OCI-LY1 (cell line): ENCODE measurements around the gene ZSCAN23.

ENCODE experiments used
- H2AFZ ChIP-seq: fragments of 200-600 bp; sonication (generic), shearing (Covaris generic); 2 replicates; pipeline ENCODE4 v1.6.0; 2014; ENCODE audit warnings: antibody characterized with exemption, mild to moderate bottlenecking, low read length
- H3F3A ChIP-seq: fragments of 200-600 bp; sonication (generic), shearing (Covaris generic); 2 replicates; pipeline ENCODE4 v1.6.0; 2014; ENCODE audit warnings: mild to moderate bottlenecking, antibody characterized with exemption, low read length, moderate library complexity; ENCODE audit not compliant: insufficient read depth
- H3K27ac ChIP-seq: fragments of 200-600 bp; sonication (generic); 2 replicates; pipeline ENCODE4 v1.5.1; 2014; ENCODE audit warnings: low read length, mixed run types, mild to moderate bottlenecking, low read depth; ENCODE audit not compliant: poor library complexity, severe bottlenecking
- H3K27me3 ChIP-seq: fragments of 200-600 bp; sonication (generic); 2 replicates; pipeline ENCODE4 v1.6.0; 2014; ENCODE audit warnings: antibody characterized with exemption, mild to moderate bottlenecking, low read length, moderate library complexity; ENCODE audit not compliant: insufficient read depth
- H3K36me3 ChIP-seq: fragments of 200-600 bp; sonication (generic); 2 replicates; pipeline ENCODE4 v1.6.1; 2014; ENCODE audit warnings: mild to moderate bottlenecking, antibody characterized with exemption, low read length, moderate library complexity, mixed read lengths; ENCODE audit not compliant: insufficient read depth
- H3K4me1 ChIP-seq: fragments of 200-600 bp; sonication (generic); 2 replicates; pipeline ENCODE4 v1.5.1; 2014; ENCODE audit warnings: mild to moderate bottlenecking, low read length, moderate library complexity; ENCODE audit not compliant: insufficient read depth, severe bottlenecking
- H3K4me2 ChIP-seq: fragments of 200-600 bp; sonication (generic), shearing (Covaris generic); 2 replicates; pipeline ENCODE4 v1.6.1; 2014; ENCODE audit warnings: low read length
- H3K4me3 ChIP-seq: fragments of 200-600 bp; sonication (generic); 2 replicates; pipeline ENCODE4 v1.5.1; 2014; ENCODE audit warnings: low read length, low read depth, mild to moderate bottlenecking, mixed read lengths; ENCODE audit not compliant: poor library complexity, severe bottlenecking
- H3K79me2 ChIP-seq: fragments of 200-600 bp; shearing (Covaris generic); 2 replicates; pipeline ENCODE4 v1.6.1; 2016; ENCODE audit warnings: mixed run types, low read length, mixed read lengths; ENCODE audit not compliant: insufficient read depth
- H3K9ac ChIP-seq: fragments of 200-600 bp; sonication (generic), shearing (Covaris generic); 2 replicates; pipeline ENCODE4 v1.6.1; 2014; ENCODE audit warnings: mild to moderate bottlenecking, low read length, mixed read lengths
- H3K9me2 ChIP-seq: fragments of 200-600 bp; sonication (generic), shearing (Covaris generic); 2 replicates; pipeline ENCODE4 v1.6.1; 2014; ENCODE audit warnings: low read depth, mild to moderate bottlenecking, low read length, mixed read lengths
- H3K9me3 ChIP-seq: fragments of 200-600 bp; shearing (Covaris generic); 2 replicates; pipeline ENCODE4 v1.6.1; 2014; ENCODE audit warnings: low read length, mixed read lengths
- H4K20me1 ChIP-seq: fragments of 200-600 bp; sonication (generic), shearing (Covaris generic); 2 replicates; pipeline ENCODE4 v1.6.0; 2016; ENCODE audit warnings: mild to moderate bottlenecking, low read length; ENCODE audit not compliant: insufficient read depth
- CTCF ChIP-seq: fragments of 200-600 bp; sonication (generic), shearing (Covaris generic); IDR thresholded peaks from 2 replicates; pipeline ENCODE4 v1.5.1; 2017; ENCODE audit warnings: mild to moderate bottlenecking, antibody characterized with exemption, low read length, moderate library complexity, mixed read lengths
- EZH2 ChIP-seq: fragments of 200-600 bp; sonication (generic), shearing (Covaris generic); IDR thresholded peaks from 2 replicates; pipeline ENCODE4 v1.8.0; 2017; ENCODE audit warnings: borderline replicate concordance, mixed run types, mild to moderate bottlenecking, antibody characterized with exemption, low read length, moderate library complexity, mixed read lengths

The ZSCAN23 gene

DNA sequence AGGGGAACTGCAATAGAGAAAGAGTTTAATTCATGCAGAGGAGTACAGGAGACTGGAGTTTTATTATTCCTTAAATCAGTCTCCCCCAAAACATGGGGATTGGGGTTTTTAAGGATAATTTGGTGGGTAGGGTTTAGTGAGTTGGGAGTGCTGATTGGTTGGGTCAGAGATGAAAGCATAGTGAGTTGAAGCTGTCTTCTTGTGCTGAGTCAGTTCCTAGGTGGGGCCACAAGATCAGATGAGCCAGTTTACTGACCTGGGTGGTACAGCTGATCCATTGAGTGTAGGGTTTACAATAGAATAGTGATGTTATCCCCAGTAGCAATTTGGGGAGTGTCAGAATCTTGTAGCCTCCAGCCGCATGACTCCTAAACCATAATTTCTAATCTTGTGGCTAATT, 43.2 kb upstream of the ZSCAN23 start:
- H3K27ac ChIP-seq = no peak overlapping the region
- no peak overlapping the region for H3K9ac ChIP-seq
- no peaks in the 10 kb centered on the region for H3K9me3 ChIP-seq
- H3K4me1 ChIP-seq = peaks cover 7% of the 10 kb centered on the region
- H3K36me3 ChIP-seq = no peaks in the 10 kb centered on the region
- H3K4me2 ChIP-seq = no peak overlapping the region
- TF ChIP-seq CTCF (no peak), EZH2 (no peak)
- no peak overlapping the region for H3K4me3 ChIP-seq
- H3K27me3 ChIP-seq = peaks cover 6% of the 10 kb centered on the region
- H4K20me1 ChIP-seq = no peaks in the 10 kb centered on the region
- H2AFZ ChIP-seq = no peak overlapping the region
- H3K79me2 ChIP-seq = no peaks in the 10 kb centered on the region
- no peaks in the 10 kb centered on the region for H3K9me2 ChIP-seq
- no peaks in the 10 kb centered on the region for H3F3A ChIP-seq

DNA sequence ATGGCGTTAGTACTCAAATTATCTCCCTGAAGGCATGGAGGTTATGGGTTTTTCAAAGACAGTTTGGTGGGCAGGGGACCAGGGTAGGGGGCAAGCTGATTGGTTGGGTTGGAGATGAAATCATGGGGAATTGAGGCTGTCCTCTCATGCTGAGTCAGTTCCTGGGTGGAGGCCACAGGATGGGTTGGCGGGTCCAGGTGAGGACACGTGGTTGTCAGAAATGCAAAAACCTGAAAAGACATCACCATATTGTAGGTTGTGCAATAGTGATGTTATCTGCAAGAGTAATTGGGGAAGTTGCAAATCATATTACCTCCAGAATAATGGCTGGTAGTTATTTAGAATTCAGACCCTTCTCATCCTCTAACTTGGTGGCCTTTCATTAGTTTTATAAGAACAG, 42.2 kb upstream of the ZSCAN23 start:
- H2AFZ ChIP-seq = no peak overlapping the region
- H3K36me3 ChIP-seq = no peaks in the 10 kb centered on the region
- no peaks in the 10 kb centered on the region for H3K79me2 ChIP-seq
- H3K4me1 ChIP-seq = peaks cover 7% of the 10 kb centered on the region
- no peak overlapping the region for H3K4me2 ChIP-seq
- H3K9ac ChIP-seq = no peak overlapping the region
- H4K20me1 ChIP-seq = no peaks in the 10 kb centered on the region
- no peak overlapping the region for H3K4me3 ChIP-seq
- peaks cover 3% of the 10 kb centered on the region for H3K27me3 ChIP-seq
- TF ChIP-seq EZH2 (no peak), CTCF (no peak)
- H3K9me3 ChIP-seq = no peaks in the 10 kb centered on the region
- no peaks in the 10 kb centered on the region for H3F3A ChIP-seq
- H3K27ac ChIP-seq = no peak overlapping the region
- H3K9me2 ChIP-seq = no peaks in the 10 kb centered on the region

DNA sequence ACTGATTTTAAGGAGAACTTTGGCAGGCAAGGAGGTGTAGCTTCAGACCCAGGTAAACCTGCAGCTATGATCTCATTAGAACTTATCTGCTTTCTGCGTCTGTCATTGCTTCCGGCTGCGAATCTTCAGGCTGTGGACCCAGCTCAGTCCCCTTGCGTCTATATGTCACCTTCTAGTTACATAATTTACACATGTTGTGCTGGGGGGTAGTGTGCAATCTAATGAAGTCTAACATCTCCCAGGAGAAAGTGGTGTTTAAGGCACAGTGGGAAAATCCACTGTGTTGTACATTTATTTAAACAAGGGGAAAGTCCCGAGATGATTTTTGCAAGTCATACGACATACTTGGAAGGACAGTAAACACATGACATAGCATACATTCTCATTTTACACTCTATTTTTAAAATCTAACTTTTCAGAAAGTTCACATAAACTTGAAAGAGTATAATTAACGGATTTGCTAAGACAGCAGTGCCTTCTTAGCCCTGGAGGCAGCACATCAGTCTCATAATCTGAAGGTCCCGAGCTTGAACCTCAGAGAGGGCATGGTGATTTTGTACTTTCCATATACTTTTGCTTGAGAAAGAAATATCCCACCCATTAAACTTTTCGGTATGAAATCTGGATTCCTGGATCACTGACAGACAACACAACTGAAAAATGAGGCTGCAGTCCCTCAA, 37.1 kb upstream of the ZSCAN23 start:
- H3K4me1 ChIP-seq = no peaks in the 10 kb centered on the region
- no peak overlapping the region for H3K4me2 ChIP-seq
- H3K9ac ChIP-seq = no peak overlapping the region
- no peak overlapping the region for H3K4me3 ChIP-seq
- H3K27me3 ChIP-seq = no peaks in the 10 kb centered on the region; the same call in 1 of the 2 replicates
- H3K9me2 ChIP-seq = no peaks in the 10 kb centered on the region
- H4K20me1 ChIP-seq = no peaks in the 10 kb centered on the region
- H3K27ac ChIP-seq = no peak overlapping the region
- H3K79me2 ChIP-seq = no peaks in the 10 kb centered on the region
- no peaks in the 10 kb centered on the region for H3F3A ChIP-seq
- H3K36me3 ChIP-seq = no peaks in the 10 kb centered on the region
- no peak for TF ChIP-seq CTCF
- TF ChIP-seq EZH2 = no peak
- no peak overlapping the region for H2AFZ ChIP-seq
- H3K9me3 ChIP-seq = no peaks in the 10 kb centered on the region
